ENCODE results near the gene ENOX2. TPM values are rescaled to one million over a fixed set of nuclear protein-coding genes. Genes with fewer than 3 reads are reported as not detected.

Gene ENOX2
- polyA plus RNA-seq, 1 donor from 2014 or later, result 48.7 TPM

- no peaks in the 10 kb centered on the region for H3F3A ChIP-seq (ENCODE audit: insufficient read depth, low read length, poor library complexity, severe bottlenecking)
- no peaks in the 10 kb centered on the region for H3K9me3 ChIP-seq (ENCODE audit: low read length)
Observed at GRCh38 chrX:130702867-130703707, 199.9 kb downstream of the ENOX2 start.

DNA sequence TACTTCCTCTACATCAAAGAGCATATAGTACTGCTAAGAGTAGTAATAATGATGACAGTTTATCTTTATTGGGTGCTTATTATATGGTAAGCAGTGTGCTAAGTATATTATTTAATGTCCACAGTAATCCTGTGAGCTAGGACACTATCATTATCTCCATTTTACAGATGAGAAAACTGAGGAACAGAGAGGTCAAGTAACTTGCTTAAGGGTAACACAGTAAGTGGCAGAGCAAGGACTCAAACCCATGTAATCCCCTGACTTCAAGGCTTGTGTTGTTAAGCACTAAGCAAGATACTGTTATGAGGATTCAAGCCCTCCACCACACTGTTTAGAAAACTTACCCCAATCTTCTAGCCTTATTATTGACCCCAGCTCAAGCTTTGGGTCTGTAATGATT lies 202.4 kb downstream of the ENOX2 start:
- Histone ChIP-seq H3K36me3 (ENCODE audit: insufficient read depth, low read length) (no peaks in the 10 kb centered on the region), H3K27ac (ENCODE audit: low read length) (no peak overlapping the region), H3F3A (ENCODE audit: insufficient read depth, low read length, poor library complexity, severe bottlenecking) (no peaks in the 10 kb centered on the region), H3K9ac (ENCODE audit: low read length) (no peak overlapping the region), H3K9me3 (ENCODE audit: low read length) (no peaks in the 10 kb centered on the region), H3K79me2 (replicated peaks; ENCODE audit: insufficient read depth, low read length) (no peaks in the 10 kb centered on the region), H3K9me2 (ENCODE audit: insufficient read depth, low read length) (no peaks in the 10 kb centered on the region), H3K27me3 (ENCODE audit: insufficient read depth, low read depth, low read length) (no peaks in the 10 kb centered on the region), H3K4me2 (ENCODE audit: low read length) (no peak overlapping the region), H3K4me3 (ENCODE audit: low read length) (no peak overlapping the region), H2AFZ (ENCODE audit: low read depth, low read length) (no peak overlapping the region), H4K20me1 (ENCODE audit: insufficient read depth) (no peaks in the 10 kb centered on the region)
- TF ChIP-seq MXI1 (conservative IDR thresholded peaks at IDR 0.05; ENCODE audit: poor library complexity, severe bottlenecking), result no peak
- TF ChIP-seq RAD21 (conservative IDR thresholded peaks at IDR 0.05), result no peak
- TF ChIP-seq SMC3 (conservative IDR thresholded peaks at IDR 0.05; ENCODE audit: poor library complexity), result no peak
- TF ChIP-seq EP300 (conservative IDR thresholded peaks at IDR 0.05; ENCODE audit: poor library complexity, severe bottlenecking), result no peak
- no peak for TF ChIP-seq TAF1 (IDR thresholded peaks at IDR 0.05; ENCODE audit: low read depth)
- TF ChIP-seq, protein P1, sequence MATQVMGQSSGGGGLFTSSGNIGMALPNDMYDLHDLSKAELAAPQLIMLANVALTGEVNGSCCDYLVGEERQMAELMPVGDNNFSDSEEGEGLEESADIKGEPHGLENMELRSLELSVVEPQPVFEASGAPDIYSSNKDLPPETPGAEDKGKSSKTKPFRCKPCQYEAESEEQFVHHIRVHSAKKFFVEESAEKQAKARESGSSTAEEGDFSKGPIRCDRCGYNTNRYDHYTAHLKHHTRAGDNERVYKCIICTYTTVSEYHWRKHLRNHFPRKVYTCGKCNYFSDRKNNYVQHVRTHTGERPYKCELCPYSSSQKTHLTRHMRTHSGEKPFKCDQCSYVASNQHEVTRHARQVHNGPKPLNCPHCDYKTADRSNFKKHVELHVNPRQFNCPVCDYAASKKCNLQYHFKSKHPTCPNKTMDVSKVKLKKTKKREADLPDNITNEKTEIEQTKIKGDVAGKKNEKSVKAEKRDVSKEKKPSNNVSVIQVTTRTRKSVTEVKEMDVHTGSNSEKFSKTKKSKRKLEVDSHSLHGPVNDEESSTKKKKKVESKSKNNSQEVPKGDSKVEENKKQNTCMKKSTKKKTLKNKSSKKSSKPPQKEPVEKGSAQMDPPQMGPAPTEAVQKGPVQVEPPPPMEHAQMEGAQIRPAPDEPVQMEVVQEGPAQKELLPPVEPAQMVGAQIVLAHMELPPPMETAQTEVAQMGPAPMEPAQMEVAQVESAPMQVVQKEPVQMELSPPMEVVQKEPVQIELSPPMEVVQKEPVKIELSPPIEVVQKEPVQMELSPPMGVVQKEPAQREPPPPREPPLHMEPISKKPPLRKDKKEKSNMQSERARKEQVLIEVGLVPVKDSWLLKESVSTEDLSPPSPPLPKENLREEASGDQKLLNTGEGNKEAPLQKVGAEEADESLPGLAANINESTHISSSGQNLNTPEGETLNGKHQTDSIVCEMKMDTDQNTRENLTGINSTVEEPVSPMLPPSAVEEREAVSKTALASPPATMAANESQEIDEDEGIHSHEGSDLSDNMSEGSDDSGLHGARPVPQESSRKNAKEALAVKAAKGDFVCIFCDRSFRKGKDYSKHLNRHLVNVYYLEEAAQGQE (IDR thresholded peaks at IDR 0.05; ENCODE audit: borderline replicate concordance), result no peak
- TF ChIP-seq, protein P2, sequence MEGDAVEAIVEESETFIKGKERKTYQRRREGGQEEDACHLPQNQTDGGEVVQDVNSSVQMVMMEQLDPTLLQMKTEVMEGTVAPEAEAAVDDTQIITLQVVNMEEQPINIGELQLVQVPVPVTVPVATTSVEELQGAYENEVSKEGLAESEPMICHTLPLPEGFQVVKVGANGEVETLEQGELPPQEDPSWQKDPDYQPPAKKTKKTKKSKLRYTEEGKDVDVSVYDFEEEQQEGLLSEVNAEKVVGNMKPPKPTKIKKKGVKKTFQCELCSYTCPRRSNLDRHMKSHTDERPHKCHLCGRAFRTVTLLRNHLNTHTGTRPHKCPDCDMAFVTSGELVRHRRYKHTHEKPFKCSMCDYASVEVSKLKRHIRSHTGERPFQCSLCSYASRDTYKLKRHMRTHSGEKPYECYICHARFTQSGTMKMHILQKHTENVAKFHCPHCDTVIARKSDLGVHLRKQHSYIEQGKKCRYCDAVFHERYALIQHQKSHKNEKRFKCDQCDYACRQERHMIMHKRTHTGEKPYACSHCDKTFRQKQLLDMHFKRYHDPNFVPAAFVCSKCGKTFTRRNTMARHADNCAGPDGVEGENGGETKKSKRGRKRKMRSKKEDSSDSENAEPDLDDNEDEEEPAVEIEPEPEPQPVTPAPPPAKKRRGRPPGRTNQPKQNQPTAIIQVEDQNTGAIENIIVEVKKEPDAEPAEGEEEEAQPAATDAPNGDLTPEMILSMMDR (IDR thresholded peaks at IDR 0.05; ENCODE audit: poor library complexity, severe bottlenecking), result no peak
- TF ChIP-seq POLR2AphosphoS5 (IDR thresholded peaks at IDR 0.05), result no peak

More at GRCh38 chrX:130702867-130703707, 199.9 kb downstream of the ENOX2 start:
- H3K36me3 ChIP-seq (ENCODE audit: insufficient read depth, low read length), result no peaks in the 10 kb centered on the region
- H2AFZ ChIP-seq (ENCODE audit: low read depth, low read length), result no peak overlapping the region
- H3K4me2 ChIP-seq (ENCODE audit: low read length), result no peak overlapping the region
- no peak overlapping the region for H3K27ac ChIP-seq (ENCODE audit: low read length)
- H3K4me3 ChIP-seq (ENCODE audit: low read length), result no peak overlapping the region
- H4K20me1 ChIP-seq (ENCODE audit: insufficient read depth), result no peaks in the 10 kb centered on the region
- H3K9me2 ChIP-seq (ENCODE audit: insufficient read depth, low read length), result no peaks in the 10 kb centered on the region
- TF ChIP-seq, protein P2 (IDR thresholded peaks at IDR 0.05; ENCODE audit: poor library complexity, severe bottlenecking), result no peak
- no peak for TF ChIP-seq RAD21 (conservative IDR thresholded peaks at IDR 0.05)
- TF ChIP-seq POLR2AphosphoS5 (IDR thresholded peaks at IDR 0.05), result no peak
- TF ChIP-seq SMC3 (conservative IDR thresholded peaks at IDR 0.05; ENCODE audit: poor library complexity), result no peak
- no peak for TF ChIP-seq EZH2 (IDR thresholded peaks at IDR 0.05; ENCODE audit: borderline replicate concordance, insufficient read depth, low read length, poor library complexity, severe bottlenecking)
- TF ChIP-seq TAF1 (IDR thresholded peaks at IDR 0.05; ENCODE audit: low read depth), result no peak
- TF ChIP-seq MXI1 (conservative IDR thresholded peaks at IDR 0.05; ENCODE audit: poor library complexity, severe bottlenecking), result no peak
- no peak for TF ChIP-seq EP300 (conservative IDR thresholded peaks at IDR 0.05; ENCODE audit: poor library complexity, severe bottlenecking)
- TF ChIP-seq, protein P1 (IDR thresholded peaks at IDR 0.05; ENCODE audit: borderline replicate concordance), result no peak
- no peaks in the 10 kb centered on the region for H3K79me2 ChIP-seq (replicated peaks; ENCODE audit: insufficient read depth, low read length)
- H3K27me3 ChIP-seq (ENCODE audit: insufficient read depth, low read depth, low read length), result no peaks in the 10 kb centered on the region
- no peak overlapping the region for H3K9ac ChIP-seq (ENCODE audit: low read length)

Measured in neural cell (in vitro differentiated cells).